ENCODE results near the gene RASGRF2. TPM values are rescaled to one million over a fixed set of nuclear protein-coding genes. Genes with fewer than 3 reads are reported as not detected.

Gene RASGRF2
- total RNA-seq, 1 donor from 2014 or later = 0.92 TPM

- no peak overlapping the region for H3K27ac Mint-ChIP-seq (ENCODE audit: unreplicated experiment)
- peaks cover 22% of the 10 kb centered on the region for H3K4me1 Mint-ChIP-seq (ENCODE audit: low read depth)
- no peaks in the 10 kb centered on the region for H3K27me3 Mint-ChIP-seq (ENCODE audit: low read depth)
- no peaks in the 10 kb centered on the region for H3K36me3 Mint-ChIP-seq (ENCODE audit: low read depth)
- H3K9me3 Mint-ChIP-seq (ENCODE audit: low read depth) = no peaks in the 10 kb centered on the region
- no peak for DNase-seq (ENCODE audit: low spot score)
- H3K4me3 Mint-ChIP-seq (ENCODE audit: unreplicated experiment) = no peak overlapping the region
- TF ChIP-seq CTCF (IDR thresholded peaks at IDR 0.05) = no peak
Measured at GRCh38 chr5:81146031-81146430, 185.9 kb downstream of the RASGRF2 start.

GRCh38 chr5:81147011-81147885 lies 187.1 kb downstream of the RASGRF2 start:
- no peak overlapping the region for H3K27ac Mint-ChIP-seq (ENCODE audit: unreplicated experiment)
- no peaks in the 10 kb centered on the region for H3K9me3 Mint-ChIP-seq (ENCODE audit: low read depth)
- no peaks in the 10 kb centered on the region for H3K36me3 Mint-ChIP-seq (ENCODE audit: low read depth)
- peaks cover 17% of the 10 kb centered on the region for H3K4me1 Mint-ChIP-seq (ENCODE audit: low read depth)
- H3K27me3 Mint-ChIP-seq (ENCODE audit: low read depth) = no peaks in the 10 kb centered on the region
- TF ChIP-seq CTCF (IDR thresholded peaks at IDR 0.05) = no peak
- no peak overlapping the region for H3K4me3 Mint-ChIP-seq (ENCODE audit: unreplicated experiment)
- DNase-seq (ENCODE audit: low spot score) = no peak

GRCh38 chr5:81147886-81148571 lies 187.9 kb downstream of the RASGRF2 start:
- no peaks in the 10 kb centered on the region for H3K36me3 Mint-ChIP-seq (ENCODE audit: low read depth)
- H3K27ac Mint-ChIP-seq (ENCODE audit: unreplicated experiment) = no peak overlapping the region
- no peak for DNase-seq (ENCODE audit: low spot score)
- H3K4me3 Mint-ChIP-seq (ENCODE audit: unreplicated experiment) = no peak overlapping the region
- no peaks in the 10 kb centered on the region for H3K9me3 Mint-ChIP-seq (ENCODE audit: low read depth)
- H3K27me3 Mint-ChIP-seq (ENCODE audit: low read depth) = no peaks in the 10 kb centered on the region
- no peak for TF ChIP-seq CTCF (IDR thresholded peaks at IDR 0.05)
- peaks cover 17% of the 10 kb centered on the region for H3K4me1 Mint-ChIP-seq (ENCODE audit: low read depth)

- no peak for DNase-seq (ENCODE audit: low spot score)
- Mint-ChIP-seq H3K27ac (ENCODE audit: unreplicated experiment) (no peak overlapping the region), H3K4me3 (ENCODE audit: unreplicated experiment) (no peak overlapping the region), H3K27me3 (ENCODE audit: low read depth) (no peaks in the 10 kb centered on the region), H3K9me3 (ENCODE audit: low read depth) (peaks cover 19% of the 10 kb centered on the region), H3K4me1 (ENCODE audit: low read depth) (peaks cover 14% of the 10 kb centered on the region), H3K36me3 (ENCODE audit: low read depth) (peaks cover 7% of the 10 kb centered on the region)
- TF ChIP-seq CTCF (IDR thresholded peaks at IDR 0.05) = no peak
Measured at GRCh38 chr5:81151546-81151945, 191.4 kb downstream of the RASGRF2 start.

- H3K9me3 Mint-ChIP-seq (ENCODE audit: low read depth) = peaks cover 21% of the 10 kb centered on the region
- DNase-seq (ENCODE audit: low spot score) = no peak
- no peaks in the 10 kb centered on the region for H3K27me3 Mint-ChIP-seq (ENCODE audit: low read depth)
- H3K4me3 Mint-ChIP-seq (ENCODE audit: unreplicated experiment) = no peak overlapping the region
- H3K4me1 Mint-ChIP-seq (ENCODE audit: low read depth) = peaks cover 8% of the 10 kb centered on the region
- no peak overlapping the region for H3K27ac Mint-ChIP-seq (ENCODE audit: unreplicated experiment)
- TF ChIP-seq CTCF (IDR thresholded peaks at IDR 0.05) = no peak
- H3K36me3 Mint-ChIP-seq (ENCODE audit: low read depth) = peaks cover 9% of the 10 kb centered on the region
Measured at GRCh38 chr5:81154725-81155124, 194.6 kb downstream of the RASGRF2 start.
